H1 (cell line): ENCODE measurements around the gene SPARC. TPM values are rescaled to one million over a fixed set of nuclear protein-coding genes. Genes with fewer than 3 reads are reported as not detected.

Experiments used
- CTCF ChIA-PET: fragments of 300-600 bp; sonication (Branson Sonifier 250); formaldehyde crosslinking; loops from one replicate; lab custom pipeline; 2021; ENCODE audit not compliant: partially characterized antibody; lab: Charles Lee
- POLR2A ChIA-PET: fragments of 300-600 bp; sonication (Branson Sonifier 250); formaldehyde crosslinking; loops from one replicate; lab custom pipeline; 2021; ENCODE audit warnings: inconsistent platforms; ENCODE audit not compliant: partially characterized antibody; lab: Charles Lee
- DNase-seq, 2 experiments: peaks; one replicate each; pipeline versions ENCODE4 v3.0.0 to v3.0.0-alpha.2; 2010 to 2022; ENCODE audit warnings: low spot score in 2 of 2, low read depth in 1 of 2, mixed read lengths in 1 of 2
- FAIRE-seq: peaks from 2 replicates; lab custom pipeline; 2011; peaks lifted over from hg19 to GRCh38; lab: Jason Lieb, UNC
- H2AFZ ChIP-seq: 2 replicates; pipeline ENCODE4 v1.8.1; 2012; ENCODE audit warnings: low read length, inconsistent platforms
- H2AK5ac ChIP-seq: 2 replicates; pipeline ENCODE4 v1.6.1; 2013; ENCODE audit warnings: low read depth, low read length
- H2BK120ac ChIP-seq: replicated peaks from 2 replicates; pipeline ENCODE3; 2013; ENCODE audit warnings: low read depth, low read length, inconsistent platforms
- H2BK12ac ChIP-seq: 2 replicates; pipeline ENCODE4 v1.6.1; 2013; ENCODE audit warnings: low read depth, low read length
- H2BK15ac ChIP-seq: 2 replicates; pipeline ENCODE4 v1.6.1; 2013; ENCODE audit warnings: low read length
- H2BK20ac ChIP-seq: 2 replicates; pipeline ENCODE4 v1.6.1; 2013; ENCODE audit warnings: low read length
- H2BK5ac ChIP-seq: 2 replicates; pipeline ENCODE4 v1.6.1; 2013; ENCODE audit warnings: low read depth, low read length
- H3K14ac ChIP-seq: 2 replicates; pipeline ENCODE4 v1.6.1; 2013; ENCODE audit warnings: inconsistent platforms; ENCODE audit not compliant: insufficient read length
- H3K18ac ChIP-seq: 2 replicates; pipeline ENCODE4 v1.6.1; 2013; ENCODE audit warnings: low read length; ENCODE audit errors: extremely low read depth
- H3K23ac ChIP-seq: 2 replicates; pipeline ENCODE4 v1.6.1; 2013; ENCODE audit warnings: inconsistent platforms; ENCODE audit not compliant: insufficient read length
- H3K23me2 ChIP-seq: 2 replicates; pipeline ENCODE4 v1.6.1; 2013; ENCODE audit warnings: low read depth, low read length
- H3K27ac ChIP-seq: 2 replicates; pipeline ENCODE4 v1.6.1; 2011; ENCODE audit warnings: low read depth, low read length, inconsistent platforms
- H3K27me3 ChIP-seq, 4 experiments: replicated peaks in 1 of 4; 1 replicate in 1 of 4; 2 replicates in 3 of 4; pipeline versions ENCODE4 v1.6.1 to v1.8.1; 2011 to 2013; ENCODE audit warnings: low read length in 3 of 4, mild to moderate bottlenecking in 3 of 4, inconsistent platforms in 2 of 4, mixed read lengths in 2 of 4, moderate library complexity in 1 of 4; ENCODE audit not compliant: control insufficient read depth in 3 of 4, insufficient read depth in 3 of 4; ENCODE audit errors: extremely low read depth in 1 of 4
- H3K36me3 ChIP-seq, 4 experiments: 2 replicates each; pipeline versions ENCODE4 v1.6.1 to v1.8.1; 2011 to 2013; ENCODE audit warnings: mild to moderate bottlenecking in 4 of 4, low read length in 3 of 4, moderate library complexity in 2 of 4, control low read depth in 1 of 4, inconsistent platforms in 1 of 4; ENCODE audit not compliant: insufficient read depth in 4 of 4, control insufficient read depth in 2 of 4
- H3K4ac ChIP-seq: replicated peaks from 2 replicates; pipeline ENCODE3; 2013; ENCODE audit warnings: low read length, low read depth, mixed read lengths, inconsistent platforms; ENCODE audit not compliant: insufficient read length
- H3K4me1 ChIP-seq, 4 experiments: replicated peaks in 1 of 4; 1 replicate in 1 of 4; 2 replicates in 3 of 4; pipeline versions ENCODE4 v1.6.1 to v1.8.1; 2011 to 2013; ENCODE audit warnings: low read length in 3 of 4, inconsistent platforms in 2 of 4, mixed read lengths in 1 of 4; ENCODE audit not compliant: insufficient read depth in 4 of 4, control insufficient read depth in 3 of 4
- H3K4me2 ChIP-seq, 2 experiments: 2 replicates each; pipeline versions ENCODE4 v1.6.1 to v1.8.1; 2011 to 2013; ENCODE audit warnings: low read depth in 2 of 2, low read length in 2 of 2, control low read depth in 1 of 2, inconsistent platforms in 1 of 2, mild to moderate bottlenecking in 1 of 2; ENCODE audit not compliant: insufficient read depth in 1 of 2
- H3K4me3 ChIP-seq, 4 experiments: fragments of 200-600, 300-600 bp in 1 of 4; sonication (generic), shearing (Covaris generic), sonication (Bioruptor Twin) in 1 of 4; 2 replicates each; pipeline versions ENCODE4 v1.5.1 to v1.8.1; 2011 to 2016; ENCODE audit warnings: low read length in 4 of 4, low read depth in 3 of 4, control low read depth in 2 of 4, inconsistent platforms in 2 of 4, mild to moderate bottlenecking in 2 of 4, mixed read lengths in 1 of 4, moderate library complexity in 1 of 4; ENCODE audit not compliant: insufficient read depth in 2 of 4; ENCODE audit errors: extremely low read depth in 1 of 4
- H3K56ac ChIP-seq: replicated peaks from 2 replicates; pipeline ENCODE3; 2013; ENCODE audit warnings: low read depth, mild to moderate bottlenecking, mixed read lengths, low read length, inconsistent platforms; ENCODE audit not compliant: insufficient read length
- H3K79me1 ChIP-seq: 2 replicates; pipeline ENCODE4 v1.6.1; 2013; ENCODE audit warnings: low read depth, low read length, control low read depth
- H3K79me2 ChIP-seq, 2 experiments: 2 replicates each; pipeline versions ENCODE4 v1.6.1 to v1.8.1; 2012 to 2013; ENCODE audit warnings: low read length in 2 of 2, mild to moderate bottlenecking in 2 of 2, inconsistent platforms in 1 of 2; ENCODE audit not compliant: insufficient read depth in 2 of 2, control insufficient read depth in 1 of 2
- H3K9ac ChIP-seq, 4 experiments: replicated peaks in 1 of 4; 1 replicate in 1 of 4; 2 replicates in 3 of 4; pipeline versions ENCODE4 v1.6.1 to v1.8.1; 2011 to 2013; ENCODE audit warnings: low read depth in 3 of 4, low read length in 3 of 4, control low read depth in 2 of 4, mild to moderate bottlenecking in 2 of 4, moderate library complexity in 2 of 4, inconsistent platforms in 1 of 4; ENCODE audit errors: extremely low read depth in 1 of 4
- H3K9me3 ChIP-seq, 2 experiments: 2 replicates each; pipeline versions ENCODE4 v1.6.1 to v1.8.1; 2012 to 2013; ENCODE audit warnings: mild to moderate bottlenecking in 2 of 2, moderate library complexity in 2 of 2, control low read depth in 1 of 2, inconsistent platforms in 1 of 2, low read depth in 1 of 2, low read length in 1 of 2, mixed read lengths in 1 of 2; ENCODE audit not compliant: insufficient read depth in 2 of 2
- H4K20me1 ChIP-seq, 2 experiments: replicated peaks in 1 of 2; 2 replicates each; pipeline versions ENCODE3 to v1.8.1; 2011 to 2013; ENCODE audit warnings: inconsistent platforms in 2 of 2, low read length in 2 of 2, mild to moderate bottlenecking in 1 of 2; ENCODE audit not compliant: insufficient read depth in 2 of 2, control insufficient read depth in 1 of 2
- H4K5ac ChIP-seq: 2 replicates; pipeline ENCODE4 v1.6.1; 2013; ENCODE audit warnings: low read length, low read depth, mixed read lengths, inconsistent platforms; ENCODE audit not compliant: insufficient read length
- H4K8ac ChIP-seq: 2 replicates; pipeline ENCODE4 v1.8.0; 2013; ENCODE audit warnings: mild to moderate bottlenecking, moderate library complexity, low read length, inconsistent platforms; ENCODE audit not compliant: insufficient read depth; ENCODE audit errors: extremely low read depth
- H4K91ac ChIP-seq: replicated peaks from 2 replicates; pipeline ENCODE3; 2013; ENCODE audit warnings: low read length, mixed read lengths, inconsistent platforms; ENCODE audit not compliant: insufficient read length
- CHD1 ChIP-seq: IDR thresholded peaks from 2 replicates; pipeline ENCODE4 v1.6.1; 2012; ENCODE audit warnings: low read depth, low read length, improper control_type of control experiment
- JUN ChIP-seq: IDR thresholded peaks from 2 replicates; pipeline ENCODE4 v1.6.1; 2011; ENCODE audit warnings: low read depth, mild to moderate bottlenecking, improper control_type of control experiment, low read length
- SP2 ChIP-seq: IDR thresholded peaks from 2 replicates; pipeline ENCODE4 v1.6.1; 2012; ENCODE audit warnings: mild to moderate bottlenecking, low read length, inconsistent platforms
- ZNF274 ChIP-seq: IDR thresholded peaks from 2 replicates; pipeline ENCODE4 v1.7.0; 2012; ENCODE audit warnings: low read length, borderline replicate concordance; ENCODE audit errors: extremely low read depth
- WGBS, 2 experiments: shearing (Covaris generic) in 1 of 2; methylation state at CpG; one replicate each; pipeline versions ENCODE4 v1.1.6 to v1.1.7; 2013 to 2015; ENCODE audit warnings: low lambda C conversion rate in 2 of 2, mixed read lengths in 2 of 2, inconsistent platforms in 1 of 2, low coverage in 1 of 2, missing lambda C conversion rate in 1 of 2; ENCODE audit not compliant: insufficient replicate concordance in 2 of 2, insufficient coverage in 1 of 2, insufficient read length in 1 of 2; ENCODE audit errors: extremely low coverage in 1 of 2, missing lambda C conversion rate in 1 of 2; 5-methylcytosine and 5-hydroxymethylcytosine counted together
- polyA plus RNA-seq, 7 experiments: library from polyadenylated mRNA; depleted of rRNA in 3 of 7; stranded (reverse) in 5 of 7; unstranded in 2 of 7; fragments of >200 nt in 5 of 7; fragments of 200-250 nt in 2 of 7; gene quantifications; 1 replicate in 5 of 7; 2 replicates in 1 of 7; 4 replicates in 1 of 7; pipeline versions ENCODE4 v1.2.1 to v1.2.3, GENCODE V29; 2011 to 2013; ENCODE audit warnings: missing spikeins in 2 of 7, mixed read lengths in 2 of 7
- total RNA-seq: library from RNA; stranded (reverse); fragmentation: NEBNext Ultra II Directional; extraction: Animal tissue kit (Norgen Biotek cat#: 25700); gene quantifications from 2 replicates; pipeline ENCODE4 v1.2.1, GENCODE V29; 2021

The SPARC gene
- total and polyA plus RNA-seq, 2 of the 8 experiments (the other 6 are each of a cell fraction or from before 2014, with no cell fraction given): 375 to 438 TPM

DNA sequence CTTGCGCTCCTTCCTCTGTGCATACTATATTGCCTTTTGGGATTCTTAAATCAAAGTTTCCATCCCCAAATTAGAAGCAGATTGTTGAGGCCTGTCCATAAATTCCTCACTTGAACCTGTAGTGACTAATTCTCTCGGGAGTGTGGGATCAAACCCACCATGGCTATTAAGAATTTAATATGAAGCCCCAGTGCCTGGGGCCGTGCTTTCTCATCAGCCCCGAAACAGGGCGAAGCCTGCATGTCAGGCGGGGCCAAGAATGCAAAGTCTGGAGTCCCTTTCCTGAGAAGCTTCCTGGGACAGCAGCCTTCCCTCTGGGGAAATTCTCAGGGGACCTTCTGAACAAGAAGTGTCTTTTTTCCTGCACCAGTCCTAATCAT is 66.3 kb downstream of the SPARC start:
- H3K79me1 ChIP-seq: no peaks in the 10 kb centered on the region
- no peak for DNase-seq
- H2AK5ac ChIP-seq: no peak overlapping the region
- ChIA-PET POLR2A (interaction anchor here (1.0 to 1.5 kb wide), 5 partner anchors 9 to 150 kb away, joined by 3 to 5 read pairs (median 3); no protein-coding TSS in a partner anchor), CTCF (interaction anchor here (0.7 to 4.0 kb wide), 8 partner anchors 12 to 172 kb away, joined by 3 to 28 read pairs (median 6); no protein-coding TSS in a partner anchor)
- H3K36me3 ChIP-seq: no peaks in the 10 kb centered on the region
- no peak overlapping the region for H3K4ac ChIP-seq
- H3K4me2 ChIP-seq: peak overlapping the region; percentile 9 to 24; a peak in 2 of 4 replicates
- 76% methylated on average over 6 of the region's 6 CpGs; no CpG with 5 or more reads in 1 of the 2 experiments for WGBS, 2 experiments
- H2BK15ac ChIP-seq: no peak overlapping the region
- H3K9ac ChIP-seq: no peak overlapping the region
- no peak overlapping the region for H3K27ac ChIP-seq
- peak overlapping the region; percentile 9; the same call in 1 of the 2 replicates for H2BK5ac ChIP-seq
- no peak overlapping the region; the same call in 1 of the 2 replicates for H2BK20ac ChIP-seq
- peaks cover 4 to 10% (median 8%) of the 10 kb centered on the region in 4 experiments for H3K4me1 ChIP-seq
- no peaks in the 10 kb centered on the region for H4K20me1 ChIP-seq
- no peak overlapping the region for H4K91ac ChIP-seq
- no peak overlapping the region for H4K5ac ChIP-seq
- no peak overlapping the region for H3K56ac ChIP-seq
- H2AFZ ChIP-seq: no peak overlapping the region
- no peak overlapping the region for H4K8ac ChIP-seq
- H2BK120ac ChIP-seq: no peak overlapping the region
- H3K14ac ChIP-seq: no peak overlapping the region
- no peak overlapping the region for H3K4me3 ChIP-seq
- no peaks in the 10 kb centered on the region for H3K27me3 ChIP-seq
- FAIRE-seq: no peak
- no peak for TF ChIP-seq CHD1
- TF ChIP-seq JUN: no peak
- no peak for TF ChIP-seq ZNF274
- TF ChIP-seq SP2: no peak
- H2BK12ac ChIP-seq: no peak overlapping the region; the same call in 1 of the 2 replicates
- H3K23me2 ChIP-seq: no peaks in the 10 kb centered on the region
- no peaks in the 10 kb centered on the region for H3K9me3 ChIP-seq
- no peak overlapping the region for H3K18ac ChIP-seq
- H3K23ac ChIP-seq: no peak overlapping the region
- no peaks in the 10 kb centered on the region for H3K79me2 ChIP-seq
